Jurkat, Clone E6-1 (cell line): ENCODE data around the gene ZNF630.
"Not testable (repeated sequence)": the region's sequence is repeated elsewhere in the genome, so short reads cannot be mapped to it uniquely, and the experiment has no call there.

Experiments
- DNase-seq: peaks from one replicate; pipeline ENCODE4 v3.0.0-alpha.2; 2011; ENCODE audit warnings: low read depth, low spot score
- H3K4me3 ChIP-seq: 2 replicates; pipeline ENCODE4 v1.5.1; 2011; ENCODE audit warnings: mild to moderate bottlenecking, low read length, control low read depth, moderate library complexity

Gene ZNF630

GRCh38 chrX:48035891-48036290 lies 35.5 kb downstream of the ZNF630 start:
- DNase-seq: no peak
- no peak overlapping the region for H3K4me3 ChIP-seq

GRCh38 chrX:48030641-48031173 lies 40.7 kb downstream of the ZNF630 start:
- not testable (repeated sequence) for DNase-seq

GRCh38 chrX:48030237-48030636 lies 41.2 kb downstream of the ZNF630 start:
- no peak overlapping the region for H3K4me3 ChIP-seq
- no peak for DNase-seq

More at GRCh38 chrX:48030641-48031173, 40.7 kb downstream of the ZNF630 start:
- not testable (repeated sequence) for H3K4me3 ChIP-seq

GRCh38 chrX:48028091-48028490 lies 43.3 kb downstream of the ZNF630 start:
- H3K4me3 ChIP-seq: no peak overlapping the region
- DNase-seq: no peak

- not testable (repeated sequence) for DNase-seq
These were observed 43.9 kb downstream of the ZNF630 start for GRCh38 chrX:48027545-48027944.

GRCh38 chrX:48025561-48025960 lies 45.9 kb downstream of the ZNF630 start:
- peak; percentile 62 for DNase-seq
- H3K4me3 ChIP-seq: no peak overlapping the region

More at GRCh38 chrX:48027545-48027944, 43.9 kb downstream of the ZNF630 start:
- H3K4me3 ChIP-seq: not testable (repeated sequence)

GRCh38 chrX:48022738-48023137 lies 48.7 kb downstream of the ZNF630 start:
- no peak for DNase-seq
- H3K4me3 ChIP-seq: no peak overlapping the region

GRCh38 chrX:48022100-48022499 lies 49.3 kb downstream of the ZNF630 start:
- no peak overlapping the region for H3K4me3 ChIP-seq
- no peak for DNase-seq

- H3K4me3 ChIP-seq: peak overlapping the region; percentile 65
- DNase-seq: peak; percentile 87
These were observed 50.2 kb downstream of the ZNF630 start for GRCh38 chrX:48021026-48021900.

GRCh38 chrX:48020472-48020871 lies 51.0 kb downstream of the ZNF630 start:
- peak; percentile 37 for DNase-seq
- H3K4me3 ChIP-seq: peak overlapping the region; percentile 65

GRCh38 chrX:48019892-48020291 lies 51.5 kb downstream of the ZNF630 start:
- H3K4me3 ChIP-seq, DNase-seq: not testable (repeated sequence)

GRCh38 chrX:48016583-48017310 lies 54.7 kb downstream of the ZNF630 start:
- DNase-seq: not testable (repeated sequence)

GRCh38 chrX:48009445-48009960 lies 61.9 kb downstream of the ZNF630 start:
- not testable (repeated sequence) for DNase-seq

More at GRCh38 chrX:48016583-48017310, 54.7 kb downstream of the ZNF630 start:
- not testable (repeated sequence) for H3K4me3 ChIP-seq

More at GRCh38 chrX:48009445-48009960, 61.9 kb downstream of the ZNF630 start:
- not testable (repeated sequence) for H3K4me3 ChIP-seq
